ENCODE results near the gene CHI3L2.

Gene CHI3L2, protein sequence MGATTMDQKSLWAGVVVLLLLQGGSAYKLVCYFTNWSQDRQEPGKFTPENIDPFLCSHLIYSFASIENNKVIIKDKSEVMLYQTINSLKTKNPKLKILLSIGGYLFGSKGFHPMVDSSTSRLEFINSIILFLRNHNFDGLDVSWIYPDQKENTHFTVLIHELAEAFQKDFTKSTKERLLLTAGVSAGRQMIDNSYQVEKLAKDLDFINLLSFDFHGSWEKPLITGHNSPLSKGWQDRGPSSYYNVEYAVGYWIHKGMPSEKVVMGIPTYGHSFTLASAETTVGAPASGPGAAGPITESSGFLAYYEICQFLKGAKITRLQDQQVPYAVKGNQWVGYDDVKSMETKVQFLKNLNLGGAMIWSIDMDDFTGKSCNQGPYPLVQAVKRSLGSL

DNA sequence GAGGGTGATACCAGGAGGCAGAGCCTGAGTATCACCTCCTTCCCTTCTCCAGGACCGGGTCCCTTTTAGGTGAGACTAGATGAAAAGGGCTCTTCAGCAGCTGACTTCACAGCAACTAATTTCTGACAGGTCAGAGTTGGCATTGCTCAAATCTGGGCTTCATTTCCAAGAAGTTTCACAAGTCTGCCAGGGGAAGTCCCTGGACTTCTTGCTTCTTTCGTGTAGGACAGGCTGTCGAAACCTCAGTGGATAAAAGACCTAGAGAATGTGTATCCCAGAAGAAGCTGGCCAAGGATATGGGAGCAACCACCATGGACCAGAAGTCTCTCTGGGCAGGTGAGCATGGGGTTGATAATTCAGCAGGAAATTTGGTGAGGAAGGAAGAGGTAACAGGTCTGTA, at the start of gene CHI3L2:
TSS of gene CHI3L2 (plus strand) at position 280 of the 400 bp plus-strand sequence. CDS start at position 297, 17 bp downstream.
- no peak for DNase-seq

DNA sequence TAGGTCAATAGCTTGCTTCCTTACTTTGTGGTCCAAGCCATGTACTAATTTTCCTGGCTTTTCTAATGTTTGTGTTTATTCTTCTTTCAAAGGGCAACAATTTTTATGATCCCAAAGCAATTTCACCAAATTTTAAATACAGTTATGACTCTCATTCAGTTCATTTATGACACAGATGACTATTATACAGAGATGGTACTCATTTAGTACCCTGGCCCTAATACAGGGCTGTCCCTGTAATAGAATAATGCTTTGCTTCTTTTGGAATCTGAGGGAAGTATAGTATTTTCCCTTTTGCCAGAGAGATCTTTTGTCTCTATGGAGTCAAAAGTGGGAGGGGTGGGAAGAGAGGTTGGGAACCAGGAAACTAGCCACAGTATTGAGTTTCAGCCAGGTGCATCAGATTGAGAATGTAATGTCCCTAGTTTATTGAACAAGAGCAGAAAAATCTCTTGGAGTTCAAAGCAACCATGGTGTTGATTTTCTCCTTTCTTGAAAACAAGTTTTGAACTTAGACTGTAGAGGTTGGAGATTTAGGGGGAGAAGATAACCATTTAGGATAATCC, 47.5 kb upstream of the CHI3L2 start:
- DNase-seq = no peak

DNA sequence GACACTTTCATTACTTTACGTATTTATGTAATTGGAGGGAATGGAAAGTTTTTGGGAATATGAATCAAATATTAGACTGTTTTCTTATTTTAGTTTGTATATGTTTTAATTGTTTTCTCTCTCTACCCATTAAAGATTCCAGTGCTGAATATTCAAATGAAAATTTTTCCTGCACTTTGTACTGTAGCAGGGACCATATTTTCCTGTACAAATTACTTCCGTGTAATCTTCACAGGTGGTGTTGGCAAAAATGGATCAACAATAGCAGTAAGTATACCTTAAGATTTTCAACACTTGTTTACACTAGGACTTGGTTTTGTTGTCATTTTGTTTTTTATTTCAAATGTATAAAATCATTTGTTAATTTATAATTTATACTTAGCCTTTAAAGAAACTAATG, 45.5 kb upstream of the CHI3L2 start:
- no peak for DNase-seq

DNA sequence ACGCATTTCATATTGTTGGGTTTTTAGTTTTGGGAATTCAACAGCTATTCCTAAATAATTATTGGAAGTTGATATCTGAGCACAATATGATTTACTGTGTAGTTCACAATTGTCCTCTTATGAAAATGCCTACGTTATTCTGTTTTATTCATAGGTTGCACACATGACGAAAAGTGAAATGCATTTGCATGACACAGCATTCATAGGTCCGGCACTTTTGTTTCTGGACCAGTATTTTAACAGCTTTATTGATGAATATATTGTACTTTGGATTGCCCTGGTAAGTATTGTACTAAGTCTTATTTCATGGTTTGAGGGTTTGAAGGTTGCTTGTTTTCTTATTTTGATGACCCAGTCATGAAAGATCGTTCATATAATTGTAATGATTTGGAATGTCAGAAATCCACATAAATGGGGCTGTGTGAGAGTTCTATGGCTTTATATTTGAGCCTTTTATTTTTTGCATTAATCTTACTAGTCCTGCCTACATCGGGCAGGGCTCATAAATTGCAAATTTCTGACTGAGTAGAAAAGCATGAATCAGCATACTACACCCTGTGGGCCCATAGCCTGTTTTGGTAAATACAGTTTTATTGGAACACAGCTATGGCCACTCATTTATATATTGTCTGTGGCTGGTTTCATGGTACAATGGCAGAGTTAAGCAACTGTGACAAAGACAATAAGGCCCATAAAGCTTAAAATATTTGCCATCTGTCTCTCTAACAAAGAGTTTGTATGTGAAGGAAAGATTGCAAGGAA, 44.0 kb upstream of the CHI3L2 start:
- no peak for DNase-seq

DNA sequence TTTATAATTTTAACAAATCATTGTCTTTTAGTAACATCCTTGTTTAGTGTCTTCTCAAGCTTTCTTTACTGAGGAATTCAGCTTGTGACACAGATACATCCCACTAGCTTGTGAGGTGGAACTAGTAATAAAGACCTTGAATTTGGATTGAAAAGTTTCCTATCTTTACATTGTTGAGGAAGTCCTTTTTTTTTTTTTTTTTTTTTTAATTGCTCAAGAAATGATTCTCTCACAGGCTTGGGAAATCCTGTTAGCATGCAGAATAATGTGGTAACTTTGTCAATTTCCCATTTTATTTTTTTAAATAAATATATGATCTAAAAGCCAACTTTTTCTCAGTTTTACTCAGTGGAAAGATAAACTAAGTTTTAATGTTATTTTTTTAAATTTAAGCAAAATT, 42.9 kb upstream of the CHI3L2 start:
- DNase-seq = no peak

DNA sequence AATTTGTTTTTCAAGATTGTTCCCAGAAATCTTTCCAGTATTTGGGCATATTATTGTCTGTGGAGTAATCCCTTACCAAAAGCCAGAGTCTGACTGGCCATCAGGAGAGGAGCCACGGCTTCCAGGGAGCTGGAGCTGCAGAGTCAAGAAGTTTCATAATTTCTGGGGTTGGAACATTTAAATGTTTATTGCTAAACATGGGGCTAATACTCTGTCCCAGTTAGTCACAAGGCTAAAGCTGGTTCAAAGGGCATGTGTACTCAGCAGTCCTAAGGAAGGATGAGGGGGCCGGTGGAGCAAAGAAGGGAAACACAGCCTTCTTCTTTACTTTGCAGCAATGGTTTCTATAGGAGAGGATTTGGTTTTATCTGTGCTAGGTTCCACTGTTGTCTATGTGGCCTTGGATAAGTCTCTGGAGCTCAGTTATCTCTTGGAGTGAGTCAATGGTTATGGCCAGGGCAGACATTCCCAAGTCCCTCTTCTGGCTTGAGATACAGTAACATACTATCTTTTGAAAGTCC, 36.5 kb upstream of the CHI3L2 start:
- DNase-seq = no peak

DNA sequence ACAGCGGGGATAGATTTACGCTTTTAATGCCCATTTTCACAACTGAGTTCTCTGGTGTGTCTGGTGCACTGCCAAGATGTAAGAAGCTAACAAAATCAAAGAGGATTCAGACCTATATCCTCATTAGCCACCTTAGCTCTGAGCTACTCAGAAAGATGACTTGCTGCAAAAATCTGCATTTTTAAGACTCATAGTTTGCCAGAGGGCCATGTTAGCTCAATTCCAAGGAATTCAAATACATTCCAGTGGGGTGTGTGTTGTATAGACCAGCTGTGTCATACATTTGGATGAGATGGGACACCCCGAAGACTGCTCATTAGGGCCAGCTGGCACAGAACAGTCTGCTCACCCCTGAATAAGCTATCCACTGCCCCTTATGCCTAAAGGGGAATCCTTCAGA, 36.0 kb upstream of the CHI3L2 start:
- DNase-seq = no peak

DNA sequence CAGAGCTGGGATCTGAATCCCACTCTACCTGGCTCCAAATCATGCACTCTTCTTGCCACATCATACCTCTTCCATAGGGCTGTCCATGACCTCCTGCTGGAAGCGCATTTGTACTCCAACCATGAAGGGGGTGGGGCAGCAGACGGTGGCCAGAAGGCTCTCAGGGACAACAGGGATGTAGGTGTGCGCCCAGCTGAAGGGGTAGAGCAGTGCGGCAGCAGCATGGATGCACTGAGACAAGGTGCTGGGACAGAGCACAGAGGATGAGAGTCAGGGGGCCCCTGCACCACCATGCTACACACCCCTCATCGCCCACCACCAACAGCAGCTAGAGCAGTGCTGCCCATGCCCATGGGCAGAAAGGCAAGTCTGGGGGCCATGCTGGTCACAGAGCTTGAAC, 35.4 kb upstream of the CHI3L2 start:
- no peak for DNase-seq

DNA sequence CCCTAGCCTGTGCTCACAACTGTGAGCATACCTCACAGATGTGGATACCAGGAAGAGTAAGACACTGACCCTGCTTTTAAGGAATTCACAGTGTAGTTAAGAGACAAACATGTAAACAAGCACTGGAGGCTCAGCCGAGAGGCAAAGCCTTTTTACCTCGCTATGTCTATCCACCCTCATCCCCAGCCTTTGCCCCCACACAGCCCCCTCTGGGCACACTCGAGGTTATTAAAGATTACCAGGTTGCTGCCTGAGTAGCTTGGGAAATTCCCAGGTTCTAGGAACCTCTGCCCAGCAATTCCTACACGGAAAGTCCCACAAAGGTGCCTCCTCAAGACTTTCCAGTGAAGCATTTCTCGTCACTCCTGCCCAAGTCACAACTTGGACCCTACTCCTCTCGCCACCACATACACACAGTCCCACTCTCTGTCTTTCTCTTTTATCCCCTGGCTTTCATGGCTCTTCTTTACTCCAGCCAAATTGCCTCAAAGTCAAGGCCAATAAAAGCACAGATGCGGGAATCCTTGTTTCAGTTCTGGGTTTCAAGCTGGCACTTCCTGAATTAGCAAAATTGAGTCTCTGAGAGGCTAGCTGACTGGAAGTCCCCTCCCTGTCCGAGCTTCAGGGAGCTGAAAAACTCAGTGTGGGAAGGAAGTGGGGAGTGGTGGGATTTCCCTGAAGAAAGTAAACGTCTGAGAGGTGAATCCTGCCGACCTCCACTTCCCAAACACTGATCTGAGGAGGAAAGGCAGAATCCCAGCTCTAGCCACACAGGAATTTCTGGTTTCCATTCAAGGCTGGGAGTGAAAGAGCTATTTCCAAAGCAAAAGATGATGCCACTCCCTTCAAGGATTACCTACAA, 34.6 kb upstream of the CHI3L2 start:
- DNase-seq = no peak

DNA sequence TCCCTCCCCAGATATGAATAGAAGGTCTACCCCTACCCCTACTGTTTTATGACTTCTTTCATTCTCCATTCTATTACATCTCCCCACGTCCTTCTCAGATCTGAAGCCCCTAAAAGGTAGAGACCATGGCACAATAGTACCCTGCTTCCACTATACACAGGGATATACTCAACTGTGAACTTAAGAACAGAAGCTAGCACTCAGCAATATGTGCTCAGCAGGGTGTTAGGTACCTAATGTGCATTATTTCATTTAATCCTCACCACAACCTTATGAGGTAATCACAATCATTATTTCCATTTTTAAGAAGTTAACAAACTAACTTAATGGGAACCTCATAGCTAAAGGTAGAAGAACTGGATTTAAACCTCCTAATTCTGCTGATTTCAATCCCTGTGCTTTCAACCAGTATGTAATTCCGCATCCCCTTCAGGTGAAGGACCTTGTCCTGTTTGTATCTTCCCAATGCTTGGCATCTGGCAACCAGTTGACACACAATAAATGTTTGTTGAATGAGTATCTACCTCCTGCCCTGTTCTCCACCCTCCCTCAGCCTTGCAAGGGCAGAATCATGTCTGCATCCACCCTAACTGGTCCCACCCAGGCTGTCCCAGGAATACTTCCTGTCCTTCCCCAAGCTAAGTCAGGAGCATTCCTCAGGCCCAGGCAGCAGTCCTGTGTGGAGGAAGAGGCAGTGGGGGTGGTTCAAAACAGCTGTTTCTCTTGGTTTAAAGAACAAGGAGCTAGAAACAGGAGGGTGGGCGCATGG, 33.6 kb upstream of the CHI3L2 start:
- DNase-seq = no peak

DNA sequence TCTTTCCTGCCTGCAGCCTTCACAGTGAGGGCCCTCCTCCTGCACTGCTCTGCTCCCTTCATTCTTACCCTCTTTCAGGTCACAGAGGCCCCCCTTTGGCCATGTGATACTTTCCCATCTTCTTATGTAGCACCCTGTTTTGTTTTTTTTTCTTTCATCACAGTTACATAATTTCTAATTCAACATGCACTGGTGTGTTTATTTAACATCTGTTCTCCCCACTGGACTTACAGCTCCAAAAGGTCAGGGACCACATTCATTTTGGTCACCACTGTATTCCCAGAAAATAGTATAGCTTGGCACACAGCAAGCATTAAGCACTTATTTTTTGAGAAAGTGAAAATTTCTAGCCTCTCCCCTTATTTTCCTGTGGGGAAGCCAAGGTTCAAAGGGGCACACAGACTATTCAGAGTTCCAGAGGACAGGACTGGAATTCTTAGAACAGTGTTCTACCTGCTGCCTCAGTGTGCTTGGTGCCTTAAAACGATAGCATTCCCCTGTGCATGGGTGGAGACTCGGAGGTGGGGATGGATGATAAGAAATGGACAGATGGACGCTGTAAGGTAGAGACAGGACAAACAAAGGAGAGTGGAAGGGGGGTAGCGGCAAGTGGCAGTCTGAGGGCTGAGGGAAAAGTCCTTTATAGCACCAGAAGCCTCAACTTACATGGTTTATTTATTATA, 32.4 kb upstream of the CHI3L2 start:
- no peak for DNase-seq

DNA sequence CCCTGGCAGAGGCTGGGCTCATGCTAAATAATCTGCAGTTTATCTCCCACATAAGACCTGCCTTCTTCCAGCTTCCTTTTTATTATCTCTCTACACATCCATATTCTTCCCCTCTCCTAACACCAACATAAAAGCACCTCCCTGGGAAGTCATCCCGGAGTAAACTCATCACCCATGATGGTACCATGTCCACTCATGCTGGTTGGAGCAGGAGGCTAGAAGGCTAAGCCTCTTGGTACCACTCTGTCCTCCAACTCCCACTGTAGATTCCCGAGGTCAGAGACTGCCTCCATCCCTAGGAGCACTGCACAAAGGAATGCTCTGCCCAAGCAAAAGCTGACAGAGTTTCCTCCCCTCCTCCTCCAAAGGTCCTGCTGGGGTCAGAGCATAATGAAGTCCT, 31.3 kb upstream of the CHI3L2 start:
- DNase-seq = no peak

DNA sequence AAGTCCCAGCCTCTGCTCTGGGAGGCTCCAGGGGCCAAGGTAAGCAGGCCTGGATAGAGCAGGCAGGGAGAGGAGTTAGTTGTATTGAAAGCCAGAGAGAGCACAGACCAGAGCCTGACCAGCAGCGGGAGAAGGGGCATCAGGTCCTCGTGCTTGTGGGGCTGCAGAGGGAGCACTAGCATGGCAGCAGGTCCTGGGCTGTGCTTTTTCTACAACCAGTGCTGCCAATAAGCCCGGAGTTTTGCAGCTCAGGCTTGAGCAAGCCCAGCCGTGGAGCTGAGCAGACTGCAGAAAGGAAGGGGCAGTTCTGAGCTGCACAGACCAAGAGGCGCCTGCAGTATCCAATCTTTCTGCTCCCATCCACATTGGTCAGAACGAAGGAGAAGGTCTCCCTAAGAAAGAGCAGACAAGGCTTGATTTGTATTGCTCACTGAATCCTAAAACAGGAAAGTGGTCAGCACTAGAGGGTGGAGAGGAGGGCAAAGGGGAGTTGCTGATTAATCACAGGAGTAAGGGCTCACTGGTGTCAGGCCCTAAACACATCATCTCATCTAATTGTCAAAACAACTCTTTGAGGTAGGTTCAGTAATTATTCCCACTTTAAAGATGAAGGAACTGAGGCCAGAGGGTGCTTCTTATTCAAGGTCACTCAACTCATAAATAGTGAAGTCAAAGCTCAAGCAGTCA, 29.8 kb upstream of the CHI3L2 start:
- peak; percentile 65 for DNase-seq

DNA sequence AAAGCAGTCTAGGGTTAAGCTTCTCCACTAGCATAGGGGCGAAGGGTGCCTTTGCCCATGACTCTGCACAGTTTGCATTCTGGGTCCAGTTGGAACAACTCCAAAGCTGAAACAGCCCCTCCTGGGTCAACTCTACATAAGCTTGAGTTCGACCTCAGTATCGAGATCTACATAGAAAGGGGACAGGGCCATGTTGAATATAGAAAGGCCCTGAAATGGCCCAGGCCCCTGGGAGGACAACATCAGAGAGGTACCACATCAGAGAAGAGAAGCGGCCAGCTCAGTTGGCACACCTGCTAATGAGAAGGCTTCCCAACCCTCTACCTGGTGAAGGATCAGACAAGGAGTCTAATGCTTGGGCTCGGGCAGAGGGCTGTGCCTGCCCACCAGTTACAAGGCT, 28.7 kb upstream of the CHI3L2 start:
- no peak for DNase-seq

DNA sequence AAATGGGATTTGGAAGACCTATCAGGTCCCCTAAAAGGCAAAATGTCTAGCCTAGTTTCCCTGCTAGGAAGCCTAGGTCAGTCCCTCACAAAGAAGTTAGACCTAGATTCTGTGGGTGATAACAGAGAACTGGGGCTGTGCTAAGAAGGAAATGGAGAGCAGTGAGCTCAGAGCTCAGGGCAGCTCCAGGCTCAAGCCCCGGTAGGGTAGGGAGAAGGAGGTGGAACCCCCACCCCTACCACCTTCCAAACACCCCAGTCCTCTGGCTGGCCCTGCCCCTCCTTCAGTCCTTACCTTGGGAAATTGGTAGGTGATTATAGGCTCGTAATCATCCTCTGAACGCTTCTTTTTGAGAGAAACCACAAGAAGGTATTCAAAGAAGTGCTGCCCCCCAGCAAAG, 28.2 kb upstream of the CHI3L2 start:
- DNase-seq = no peak

DNA sequence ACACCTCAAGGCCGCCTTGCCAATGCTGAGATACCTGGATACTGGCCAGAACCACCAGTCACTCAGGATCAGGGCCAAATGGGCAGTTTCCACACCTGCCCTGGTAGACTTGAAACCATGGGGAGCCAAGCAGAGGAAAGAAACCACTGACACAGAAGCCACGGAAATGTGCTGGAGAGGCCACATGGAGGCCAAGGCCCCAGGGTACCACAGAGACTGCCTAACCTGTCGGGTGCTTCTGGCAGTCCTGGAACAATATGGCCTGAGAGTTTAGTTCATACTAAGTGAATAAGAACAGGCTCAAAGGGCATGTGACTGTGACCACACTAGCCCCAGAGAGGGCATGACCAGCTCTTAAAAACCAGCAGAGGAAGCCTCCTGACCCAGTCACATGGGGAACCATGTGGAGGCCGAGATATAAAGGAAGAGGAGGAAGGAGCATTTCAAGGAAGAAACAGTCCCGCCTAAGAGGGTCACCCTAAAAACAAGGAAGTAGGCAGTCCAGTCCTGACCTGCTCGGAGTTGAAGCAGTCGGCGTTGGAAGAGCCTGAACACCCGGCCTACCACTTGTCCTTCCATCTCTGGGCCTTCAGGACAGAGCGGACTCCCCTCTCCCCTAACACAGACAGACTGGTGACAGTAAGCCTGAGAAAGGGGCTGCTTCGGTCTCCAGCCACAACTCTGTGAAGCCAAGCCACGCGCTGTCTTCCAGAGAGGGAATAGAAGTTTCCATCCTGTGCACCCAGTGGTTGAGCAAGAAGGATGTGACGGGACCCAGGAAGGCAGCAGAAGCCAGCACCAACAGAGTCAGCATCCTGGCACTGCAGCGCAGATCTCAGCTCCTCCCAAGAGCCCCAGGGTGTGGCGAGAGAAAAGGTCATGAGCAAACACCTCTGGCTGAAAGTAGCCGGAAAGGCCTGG, 27.4 kb upstream of the CHI3L2 start, which contains the start of gene DENND2D:
TSS of gene DENND2D (minus strand) at position 766 of the 921 bp plus-strand sequence. CDS start at position 579, 187 bp downstream.
- DNase-seq = peak; percentile 62

DNA sequence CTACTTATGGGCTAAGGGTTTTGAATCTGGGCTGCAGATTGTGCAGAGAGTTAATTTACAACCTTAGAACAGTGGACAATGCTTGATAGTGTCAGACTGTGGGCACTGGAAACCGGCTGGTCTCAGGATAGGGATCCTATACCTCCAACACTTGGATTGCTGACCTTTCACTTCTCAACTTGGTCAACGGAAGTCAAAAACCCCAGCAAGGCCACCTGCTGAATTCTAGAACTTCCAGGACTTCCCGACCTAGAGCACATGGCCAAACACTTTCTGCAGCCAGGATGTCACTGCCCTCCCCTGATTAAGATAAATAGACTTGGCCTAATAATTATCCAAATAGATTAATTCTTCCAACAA, 26.7 kb upstream of the CHI3L2 start:
- DNase-seq = no peak

DNA sequence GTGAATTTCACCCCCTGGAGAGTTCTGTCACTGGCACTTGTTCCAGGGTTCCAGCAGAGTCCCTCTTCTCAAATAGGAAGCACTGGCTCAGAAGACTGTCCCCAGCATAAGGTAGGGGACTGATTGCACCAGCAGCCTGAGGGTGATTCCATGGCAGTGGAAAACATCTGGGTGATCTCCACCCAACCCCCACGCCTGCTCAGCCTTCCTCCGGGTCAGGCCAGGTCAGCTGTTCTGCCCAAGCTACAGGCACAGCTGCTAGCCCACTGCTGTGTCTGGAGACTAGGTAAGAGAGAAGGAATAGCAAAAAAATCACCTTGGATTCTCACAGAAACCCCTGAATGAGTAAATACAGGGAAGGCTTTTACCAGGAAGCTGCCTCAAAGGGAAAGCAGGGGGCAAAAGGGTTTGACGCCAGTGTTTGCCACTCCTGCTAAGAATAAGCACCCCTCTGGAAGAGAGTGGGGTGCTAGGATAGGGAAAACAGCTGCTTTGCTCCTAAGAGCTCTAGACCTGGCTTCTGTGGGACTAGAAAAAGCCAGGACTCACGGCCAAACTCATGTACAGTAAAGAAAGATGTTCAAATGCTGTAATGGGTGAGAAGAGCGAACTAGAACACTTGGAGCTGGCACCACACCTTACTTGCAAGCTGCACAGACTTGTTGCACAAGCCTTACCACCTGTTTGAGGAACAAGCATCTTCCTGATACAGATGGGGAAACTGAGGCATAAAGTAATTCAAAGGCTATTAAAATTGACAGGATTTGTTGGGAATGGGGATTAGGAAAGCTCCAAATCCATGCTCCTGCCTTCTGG, 26.0 kb upstream of the CHI3L2 start:
- no peak for DNase-seq

DNA sequence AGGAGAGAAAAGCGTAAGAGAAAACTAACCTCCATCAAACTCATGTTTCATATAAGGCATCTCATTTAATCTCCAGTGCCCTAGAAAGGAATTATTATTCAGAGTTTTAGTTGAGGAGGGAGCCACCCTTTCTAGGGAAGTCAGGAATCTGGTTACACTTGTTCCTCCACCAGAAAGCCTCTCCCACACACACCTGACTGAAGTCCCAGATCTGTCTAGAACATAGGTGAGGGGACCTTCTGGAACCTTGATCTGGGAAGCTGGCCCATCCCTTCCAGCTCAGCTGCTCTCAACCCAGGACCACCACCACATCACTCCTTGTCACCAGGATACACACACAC, 25.2 kb upstream of the CHI3L2 start:
- DNase-seq = no peak
